Esophagus muscularis mucosa (tissue), 4 donors: Measurements from ENCODE around the gene XXYLT1.

ENCODE experiments used
- CTCF ChIP-seq, 3 experiments: fragments of 200-600 bp in 2 of 3; fragments of 450-650 bp in 1 of 3; sonication (generic) in 2 of 3; IDR thresholded peaks; one replicate each; pipeline ENCODE4 v1.5.1; 2017 to 2019; ENCODE audit warnings: antibody characterized with exemption in 3 of 3, mild to moderate bottlenecking in 2 of 3, moderate library complexity in 1 of 3
- EP300 ChIP-seq: sonication (generic); formaldehyde crosslinking; IDR thresholded peaks from one replicate; pipeline ENCODE4 v1.6.1; 2017; ENCODE audit warnings: antibody characterized with exemption
- POLR2A ChIP-seq: fragments of 450-650 bp; IDR thresholded peaks from one replicate; pipeline ENCODE4 v1.6.1; 2017; ENCODE audit warnings: antibody characterized with exemption, moderate library complexity, mild to moderate bottlenecking, low read depth
- POLR2AphosphoS5 ChIP-seq, 2 donors: sonication (generic); formaldehyde crosslinking; IDR thresholded peaks; one replicate each; pipeline ENCODE4 v1.6.1; 2017; ENCODE audit warnings: antibody characterized with exemption in 2 of 2

DNA sequence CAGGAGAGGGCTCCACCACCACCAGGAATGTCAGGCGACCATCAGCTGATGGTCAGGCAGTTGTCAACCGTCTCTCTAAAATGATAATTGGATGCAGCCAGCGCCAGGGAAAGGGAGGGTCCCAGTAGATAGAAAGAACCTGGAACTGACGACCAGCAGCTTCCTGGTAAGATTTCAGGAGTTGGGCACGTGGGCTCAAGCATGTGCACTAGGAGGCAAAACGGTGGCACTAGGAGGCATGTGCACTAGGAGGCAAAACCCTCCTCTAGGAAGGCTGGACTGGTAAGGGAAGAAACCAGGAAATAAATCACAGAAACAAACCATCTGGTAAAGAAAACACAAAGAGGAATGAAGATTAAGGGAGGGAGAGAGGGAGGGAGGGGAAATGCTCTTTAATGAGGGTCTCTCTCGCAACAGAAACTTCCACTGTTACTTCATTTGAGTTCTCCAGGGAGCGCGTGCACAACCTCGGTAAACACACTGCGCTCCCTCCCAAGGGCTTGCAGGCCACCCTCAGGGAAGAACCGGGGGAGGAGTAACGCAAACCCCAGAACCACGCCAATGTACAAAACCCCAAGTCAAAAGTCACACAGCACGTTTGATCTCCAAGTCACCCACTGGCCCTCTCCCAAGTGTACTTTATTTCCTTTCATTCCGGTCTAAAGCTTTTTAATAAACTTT is 116.7 kb downstream of the XXYLT1 start:
- TF ChIP-seq CTCF (IDR thresholded peaks at IDR 0.05) (no peak), EP300 (no peak), POLR2AphosphoS5 (IDR thresholded peaks at IDR 0.05) (no peak), POLR2A (no peak)
